Tibial nerve (tissue), 4 donors: Measurements from ENCODE around the gene MTA3.

Source experiments
- CTCF ChIP-seq, 5 experiments: fragments of 200-600 bp in 3 of 5; fragments of 450-650 bp in 2 of 5; sonication (generic) in 3 of 5; IDR thresholded peaks; one replicate each; pipeline ENCODE4 v1.5.1; 2016 to 2019; ENCODE audit warnings: antibody characterized with exemption in 5 of 5, mild to moderate bottlenecking in 3 of 5, moderate library complexity in 2 of 5
- EP300 ChIP-seq, 2 donors: sonication (generic); formaldehyde crosslinking; IDR thresholded peaks; one replicate each; pipeline ENCODE4 v1.6.1; 2017; ENCODE audit warnings: antibody characterized with exemption in 2 of 2, mild to moderate bottlenecking in 1 of 2
- POLR2A ChIP-seq, 2 donors: fragments of 450-650 bp; IDR thresholded peaks; one replicate each; pipeline ENCODE4 v1.6.1; 2017; ENCODE audit warnings: antibody characterized with exemption in 2 of 2, mild to moderate bottlenecking in 2 of 2, moderate library complexity in 2 of 2

DNA sequence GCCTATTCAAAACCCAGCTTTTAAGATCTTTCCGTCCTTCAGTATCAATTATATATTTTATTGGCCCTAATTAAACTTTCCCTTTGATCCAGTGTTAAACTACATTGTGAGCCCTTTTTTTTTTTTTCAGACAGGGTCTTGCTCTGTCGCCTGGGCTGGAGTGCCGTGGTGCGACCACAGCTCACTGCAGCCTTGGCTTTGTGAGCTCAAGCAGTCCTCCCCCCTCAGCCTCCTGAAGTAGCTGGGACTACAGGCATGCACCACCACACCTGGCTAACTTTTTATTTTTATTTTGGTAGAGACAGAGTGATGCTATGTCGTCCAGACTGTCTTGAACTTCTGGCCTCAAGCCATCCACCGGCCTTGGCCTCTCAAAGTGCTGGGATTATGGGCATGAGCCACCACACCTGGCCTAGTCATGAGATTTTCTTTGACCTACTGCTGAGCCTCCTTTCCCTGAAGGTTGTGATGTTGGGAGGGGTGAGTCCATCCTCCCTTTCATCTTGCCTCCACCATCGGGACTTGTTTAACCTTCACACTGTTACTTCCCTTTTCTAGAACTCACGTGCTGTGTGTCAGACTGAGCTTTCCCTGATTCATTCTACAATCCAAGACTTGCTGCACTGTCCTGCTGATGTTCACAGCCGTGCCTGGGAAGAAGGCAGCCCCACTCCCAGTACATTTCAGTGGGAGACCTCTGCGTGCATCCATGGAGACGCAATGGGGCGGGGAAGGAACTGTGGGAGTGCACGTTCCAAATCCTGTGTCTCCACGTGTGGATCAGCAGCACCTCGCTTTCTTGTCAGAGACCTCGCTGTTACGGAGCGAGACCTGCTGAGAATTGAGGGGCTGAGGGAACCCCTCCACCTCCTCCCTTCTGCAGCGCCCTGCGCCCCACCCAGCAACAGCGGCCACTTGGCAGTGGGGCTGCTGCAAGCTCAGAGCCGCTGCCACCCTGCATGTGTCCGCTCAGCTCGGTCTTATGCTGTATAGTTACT, 184.7 kb downstream of the MTA3 start:
- TF ChIP-seq CTCF (IDR thresholded peaks at IDR 0.05) (no peak), EP300 (IDR thresholded peaks at IDR 0.05) (peak in 1 of 2 donors; percentile 10), POLR2A (IDR thresholded peaks at IDR 0.05) (no peak)
